ENCODE results near the gene NME7.

The NME7 gene

GRCh38 chr1:169236880-169237279 lies 130.7 kb downstream of the NME7 start:
- Mint-ChIP-seq H3K36me3 (ENCODE audit: insufficient read depth) (no peaks in the 10 kb centered on the region), H3K4me3 (no peak overlapping the region), H3K4me1 (no peaks in the 10 kb centered on the region), H3K27ac (ENCODE audit: low read depth) (no peak overlapping the region), H3K27me3 (no peaks in the 10 kb centered on the region), H3K9me3 (no peaks in the 10 kb centered on the region)
- ATAC-seq (replicated peaks; ENCODE audit: extremely low read depth, poor library complexity, severe bottlenecking) (no peak), DNase-seq (ENCODE audit: low spot score in 2 of 2) (no peak)

- H3K27me3 Mint-ChIP-seq = no peaks in the 10 kb centered on the region
- H3K36me3 Mint-ChIP-seq (ENCODE audit: insufficient read depth) = no peaks in the 10 kb centered on the region
- no peaks in the 10 kb centered on the region for H3K9me3 Mint-ChIP-seq
- no peak for ATAC-seq (replicated peaks; ENCODE audit: extremely low read depth, poor library complexity, severe bottlenecking)
- no peak overlapping the region for H3K27ac Mint-ChIP-seq (ENCODE audit: low read depth)
- no peak for DNase-seq (ENCODE audit: low spot score in 2 of 2)
- H3K4me1 Mint-ChIP-seq = no peaks in the 10 kb centered on the region
- no peak overlapping the region for H3K4me3 Mint-ChIP-seq
Observed at GRCh38 chr1:169236143-169236542, 131.5 kb downstream of the NME7 start.

- Mint-ChIP-seq H3K4me3 (no peak overlapping the region), H3K27me3 (no peaks in the 10 kb centered on the region), H3K9me3 (no peaks in the 10 kb centered on the region), H3K4me1 (no peaks in the 10 kb centered on the region), H3K27ac (ENCODE audit: low read depth) (no peak overlapping the region), H3K36me3 (ENCODE audit: insufficient read depth) (peaks cover 2% of the 10 kb centered on the region)
- DNase-seq (ENCODE audit: low spot score in 2 of 2) = no peak
- no peak for ATAC-seq (replicated peaks; ENCODE audit: extremely low read depth, poor library complexity, severe bottlenecking)
Observed at GRCh38 chr1:169235568-169235967, 132.0 kb downstream of the NME7 start.

GRCh38 chr1:169234780-169235179 lies 132.8 kb downstream of the NME7 start:
- no peak overlapping the region for H3K4me3 Mint-ChIP-seq
- no peaks in the 10 kb centered on the region for H3K4me1 Mint-ChIP-seq
- H3K27ac Mint-ChIP-seq (ENCODE audit: low read depth) = no peak overlapping the region
- H3K27me3 Mint-ChIP-seq = no peaks in the 10 kb centered on the region
- DNase-seq (ENCODE audit: low spot score in 2 of 2) (no peak), ATAC-seq (replicated peaks; ENCODE audit: extremely low read depth, poor library complexity, severe bottlenecking) (no peak)
- peaks cover 2% of the 10 kb centered on the region for H3K36me3 Mint-ChIP-seq (ENCODE audit: insufficient read depth)
- H3K9me3 Mint-ChIP-seq = no peaks in the 10 kb centered on the region

GRCh38 chr1:169217636-169218035 lies 150.0 kb downstream of the NME7 start:
- ATAC-seq (replicated peaks; ENCODE audit: extremely low read depth, poor library complexity, severe bottlenecking) = no peak
- Mint-ChIP-seq H3K4me1 (peaks cover 8% of the 10 kb centered on the region), H3K27ac (ENCODE audit: low read depth) (no peak overlapping the region), H3K9me3 (no peaks in the 10 kb centered on the region), H3K36me3 (ENCODE audit: insufficient read depth) (peaks cover under 1% of the 10 kb centered on the region), H3K4me3 (no peak overlapping the region), H3K27me3 (no peaks in the 10 kb centered on the region)
- no peak for DNase-seq (ENCODE audit: low spot score in 2 of 2)

GRCh38 chr1:169214598-169214997 lies 153.0 kb downstream of the NME7 start:
- H3K36me3 Mint-ChIP-seq (ENCODE audit: insufficient read depth) = peaks cover 2% of the 10 kb centered on the region
- ATAC-seq (replicated peaks; ENCODE audit: extremely low read depth, poor library complexity, severe bottlenecking) = no peak

GRCh38 chr1:169212088-169212487 lies 155.5 kb downstream of the NME7 start:
- ATAC-seq (replicated peaks; ENCODE audit: extremely low read depth, poor library complexity, severe bottlenecking) (no peak), DNase-seq (ENCODE audit: low spot score in 2 of 2) (no peak)
- Mint-ChIP-seq H3K27me3 (no peaks in the 10 kb centered on the region), H3K36me3 (ENCODE audit: insufficient read depth) (peaks cover 2% of the 10 kb centered on the region), H3K27ac (ENCODE audit: low read depth) (no peak overlapping the region), H3K9me3 (no peaks in the 10 kb centered on the region), H3K4me1 (no peaks in the 10 kb centered on the region), H3K4me3 (no peak overlapping the region)

More at GRCh38 chr1:169214598-169214997, 153.0 kb downstream of the NME7 start:
- H3K27me3 Mint-ChIP-seq = no peaks in the 10 kb centered on the region
- H3K4me1 Mint-ChIP-seq = peaks cover 8% of the 10 kb centered on the region
- no peak overlapping the region for H3K27ac Mint-ChIP-seq (ENCODE audit: low read depth)
- no peak for DNase-seq (ENCODE audit: low spot score in 2 of 2)
- H3K4me3 Mint-ChIP-seq = no peak overlapping the region
- H3K9me3 Mint-ChIP-seq = no peaks in the 10 kb centered on the region

- DNase-seq (ENCODE audit: low spot score in 2 of 2) (no peak), ATAC-seq (replicated peaks; ENCODE audit: extremely low read depth, poor library complexity, severe bottlenecking) (no peak)
- Mint-ChIP-seq H3K36me3 (ENCODE audit: insufficient read depth) (peaks cover 2% of the 10 kb centered on the region), H3K27ac (ENCODE audit: low read depth) (no peak overlapping the region), H3K27me3 (no peaks in the 10 kb centered on the region), H3K4me1 (no peaks in the 10 kb centered on the region), H3K9me3 (no peaks in the 10 kb centered on the region), H3K4me3 (no peak overlapping the region)
Observed at GRCh38 chr1:169207797-169208520, 159.6 kb downstream of the NME7 start.

- no peaks in the 10 kb centered on the region for H3K36me3 Mint-ChIP-seq (ENCODE audit: insufficient read depth)
- H3K27ac Mint-ChIP-seq (ENCODE audit: low read depth) = no peak overlapping the region
- no peaks in the 10 kb centered on the region for H3K9me3 Mint-ChIP-seq
- ATAC-seq (replicated peaks; ENCODE audit: extremely low read depth, poor library complexity, severe bottlenecking) (no peak), DNase-seq (ENCODE audit: low spot score in 2 of 2) (no peak)
- no peak overlapping the region for H3K4me3 Mint-ChIP-seq
- no peaks in the 10 kb centered on the region for H3K4me1 Mint-ChIP-seq
- no peaks in the 10 kb centered on the region for H3K27me3 Mint-ChIP-seq
Observed at GRCh38 chr1:169204157-169204556, 163.4 kb downstream of the NME7 start.

GRCh38 chr1:169202791-169203665 lies 164.6 kb downstream of the NME7 start:
- ATAC-seq (replicated peaks; ENCODE audit: extremely low read depth, poor library complexity, severe bottlenecking) = no peak
- Mint-ChIP-seq H3K27me3 (no peaks in the 10 kb centered on the region), H3K4me1 (no peaks in the 10 kb centered on the region), H3K4me3 (no peak overlapping the region), H3K9me3 (no peaks in the 10 kb centered on the region), H3K27ac (ENCODE audit: low read depth) (no peak overlapping the region), H3K36me3 (ENCODE audit: insufficient read depth) (no peaks in the 10 kb centered on the region)
- DNase-seq (ENCODE audit: low spot score in 2 of 2) = no peak

- H3K4me3 Mint-ChIP-seq = no peak overlapping the region
- H3K36me3 Mint-ChIP-seq (ENCODE audit: insufficient read depth) = no peaks in the 10 kb centered on the region
- ATAC-seq (replicated peaks; ENCODE audit: extremely low read depth, poor library complexity, severe bottlenecking) (no peak), DNase-seq (ENCODE audit: low spot score in 2 of 2) (no peak)
- H3K9me3 Mint-ChIP-seq = no peaks in the 10 kb centered on the region
- H3K4me1 Mint-ChIP-seq = no peaks in the 10 kb centered on the region
- H3K27me3 Mint-ChIP-seq = no peaks in the 10 kb centered on the region
- no peak overlapping the region for H3K27ac Mint-ChIP-seq (ENCODE audit: low read depth)
Observed at GRCh38 chr1:169201084-169201619, 166.4 kb downstream of the NME7 start.

GRCh38 chr1:169200319-169200718 lies 167.3 kb downstream of the NME7 start:
- H3K4me1 Mint-ChIP-seq = no peaks in the 10 kb centered on the region
- no peak overlapping the region for H3K4me3 Mint-ChIP-seq
- H3K36me3 Mint-ChIP-seq (ENCODE audit: insufficient read depth) = no peaks in the 10 kb centered on the region
- no peak for ATAC-seq (replicated peaks; ENCODE audit: extremely low read depth, poor library complexity, severe bottlenecking)
- no peaks in the 10 kb centered on the region for H3K9me3 Mint-ChIP-seq
- H3K27ac Mint-ChIP-seq (ENCODE audit: low read depth) = no peak overlapping the region
- no peak for DNase-seq (ENCODE audit: low spot score in 2 of 2)
- H3K27me3 Mint-ChIP-seq = no peaks in the 10 kb centered on the region

GRCh38 chr1:169196581-169196980 lies 171.0 kb downstream of the NME7 start:
- Mint-ChIP-seq H3K9me3 (no peaks in the 10 kb centered on the region), H3K27ac (ENCODE audit: low read depth) (no peak overlapping the region), H3K4me3 (no peak overlapping the region), H3K4me1 (no peaks in the 10 kb centered on the region), H3K27me3 (no peaks in the 10 kb centered on the region), H3K36me3 (ENCODE audit: insufficient read depth) (no peaks in the 10 kb centered on the region)
- no peak for DNase-seq (ENCODE audit: low spot score in 2 of 2)
- no peak for ATAC-seq (replicated peaks; ENCODE audit: extremely low read depth, poor library complexity, severe bottlenecking)

Data from central memory CD8-positive, alpha-beta T cell (primary cell).